ENCODE data around the gene TNFRSF1A.

TNFRSF1A gene

DNA sequence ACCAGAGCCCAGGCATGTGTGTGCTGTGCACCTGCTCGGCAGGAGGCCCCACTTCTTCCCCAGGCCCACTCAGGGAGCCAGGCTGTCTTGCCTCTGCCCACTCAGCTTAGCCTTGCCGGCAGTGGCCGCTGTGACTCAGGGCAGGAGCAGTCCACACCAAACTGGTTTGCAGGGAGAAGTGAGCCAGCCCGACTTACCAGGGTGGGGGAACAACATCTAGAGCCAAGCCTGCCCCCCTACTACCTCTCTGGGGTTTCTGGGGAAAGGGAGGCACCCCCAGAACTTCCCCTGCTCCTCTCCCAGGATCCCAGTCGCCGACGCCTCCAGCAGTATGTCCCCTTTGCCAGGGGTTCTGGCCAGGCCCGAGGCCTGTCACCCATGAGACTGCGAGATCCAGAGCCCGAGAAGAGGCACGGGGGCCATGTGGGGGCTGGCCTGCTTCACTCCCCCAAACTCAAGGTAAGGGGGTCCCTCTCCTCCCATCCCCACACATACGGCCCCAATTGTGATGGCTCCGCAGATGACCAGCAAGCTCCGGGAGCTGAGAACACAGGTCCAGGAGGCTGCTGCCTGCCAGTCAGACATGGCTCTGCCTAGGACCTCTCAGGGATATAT is 28.4 kb downstream of the TNFRSF1A start:
- Histone ChIP-seq H3K27me3 (ENCODE audit: insufficient read depth, low read length, poor library complexity, severe bottlenecking) (no peaks in the 10 kb centered on the region), H3K4me3 (ENCODE audit: low read length, poor library complexity, severe bottlenecking) (no peak overlapping the region), H3K9me2 (replicated peaks; ENCODE audit: low read depth, low read length) (no peaks in the 10 kb centered on the region), H3K79me2 (ENCODE audit: insufficient read depth, low read length) (no peaks in the 10 kb centered on the region), H3K9me3 (ENCODE audit: insufficient read depth, low read depth, low read length) (no peaks in the 10 kb centered on the region), H4K20me1 (ENCODE audit: insufficient read depth, low read length, poor library complexity, severe bottlenecking) (no peaks in the 10 kb centered on the region), H3K4me2 (ENCODE audit: low read depth, low read length, poor library complexity, severe bottlenecking) (no peak overlapping the region), H2AFZ (ENCODE audit: low read length) (no peak overlapping the region), H3K9ac (ENCODE audit: low read depth, low read length, poor library complexity, severe bottlenecking) (no peak overlapping the region), H3K4me1 (ENCODE audit: insufficient read depth, low read length, poor library complexity, severe bottlenecking) (no peaks in the 10 kb centered on the region), H3K36me3 (ENCODE audit: insufficient read depth, low read length) (no peaks in the 10 kb centered on the region), H3F3A (ENCODE audit: low read depth) (no peaks in the 10 kb centered on the region)
- TF ChIP-seq, protein P1, sequence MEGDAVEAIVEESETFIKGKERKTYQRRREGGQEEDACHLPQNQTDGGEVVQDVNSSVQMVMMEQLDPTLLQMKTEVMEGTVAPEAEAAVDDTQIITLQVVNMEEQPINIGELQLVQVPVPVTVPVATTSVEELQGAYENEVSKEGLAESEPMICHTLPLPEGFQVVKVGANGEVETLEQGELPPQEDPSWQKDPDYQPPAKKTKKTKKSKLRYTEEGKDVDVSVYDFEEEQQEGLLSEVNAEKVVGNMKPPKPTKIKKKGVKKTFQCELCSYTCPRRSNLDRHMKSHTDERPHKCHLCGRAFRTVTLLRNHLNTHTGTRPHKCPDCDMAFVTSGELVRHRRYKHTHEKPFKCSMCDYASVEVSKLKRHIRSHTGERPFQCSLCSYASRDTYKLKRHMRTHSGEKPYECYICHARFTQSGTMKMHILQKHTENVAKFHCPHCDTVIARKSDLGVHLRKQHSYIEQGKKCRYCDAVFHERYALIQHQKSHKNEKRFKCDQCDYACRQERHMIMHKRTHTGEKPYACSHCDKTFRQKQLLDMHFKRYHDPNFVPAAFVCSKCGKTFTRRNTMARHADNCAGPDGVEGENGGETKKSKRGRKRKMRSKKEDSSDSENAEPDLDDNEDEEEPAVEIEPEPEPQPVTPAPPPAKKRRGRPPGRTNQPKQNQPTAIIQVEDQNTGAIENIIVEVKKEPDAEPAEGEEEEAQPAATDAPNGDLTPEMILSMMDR (conservative IDR thresholded peaks at IDR 0.05; ENCODE audit: low read length) = no peak

DNA sequence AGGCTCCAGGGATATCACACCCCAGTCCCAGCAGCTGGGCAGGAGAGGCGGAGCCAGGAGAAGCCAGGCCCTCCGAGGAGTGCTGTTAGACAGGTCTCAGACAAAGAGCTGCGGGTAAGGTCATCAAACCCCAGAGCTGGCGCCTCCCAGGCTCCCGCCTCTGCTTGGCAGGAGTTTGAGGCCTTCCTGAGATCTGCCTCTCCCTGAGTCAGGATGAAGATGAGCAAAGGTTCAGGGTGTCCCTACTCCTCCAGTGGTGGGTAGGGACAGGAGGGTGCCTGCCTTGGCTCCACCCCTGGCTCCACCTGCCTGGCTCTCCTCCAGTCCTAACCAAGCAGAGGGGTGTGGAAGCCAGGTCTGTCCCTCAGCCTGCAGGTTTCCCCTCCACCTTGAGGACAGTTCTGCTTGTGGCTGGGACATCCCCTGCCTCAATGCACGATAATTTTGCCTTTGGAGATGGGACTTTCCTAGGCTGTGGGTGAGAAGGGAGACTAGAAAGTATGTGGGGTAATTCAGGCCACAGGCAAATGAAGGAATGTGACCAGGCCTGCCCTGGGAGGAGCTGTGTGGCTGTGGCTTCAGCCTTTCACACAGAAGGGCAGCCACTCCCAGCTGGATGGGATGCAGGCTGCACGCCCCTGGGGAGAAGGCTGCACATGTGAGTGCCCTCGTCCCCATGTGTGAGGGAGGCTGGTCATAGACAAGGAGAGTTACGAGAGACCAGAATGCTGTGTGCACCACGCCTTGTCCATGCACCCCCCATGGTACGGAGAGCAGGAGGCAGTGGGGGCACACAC is 29.1 kb downstream of the TNFRSF1A start:
- Histone ChIP-seq H3K9ac (ENCODE audit: low read depth, low read length, poor library complexity, severe bottlenecking) (no peak overlapping the region), H3K4me2 (ENCODE audit: low read depth, low read length, poor library complexity, severe bottlenecking) (no peak overlapping the region), H4K20me1 (ENCODE audit: insufficient read depth, low read length, poor library complexity, severe bottlenecking) (no peaks in the 10 kb centered on the region), H3K27me3 (ENCODE audit: insufficient read depth, low read length, poor library complexity, severe bottlenecking) (no peaks in the 10 kb centered on the region), H3K4me1 (ENCODE audit: insufficient read depth, low read length, poor library complexity, severe bottlenecking) (no peaks in the 10 kb centered on the region), H3K9me2 (replicated peaks; ENCODE audit: low read depth, low read length) (no peaks in the 10 kb centered on the region), H3F3A (ENCODE audit: low read depth) (no peaks in the 10 kb centered on the region), H3K9me3 (ENCODE audit: insufficient read depth, low read depth, low read length) (no peaks in the 10 kb centered on the region), H3K4me3 (ENCODE audit: low read length, poor library complexity, severe bottlenecking) (no peak overlapping the region), H3K36me3 (ENCODE audit: insufficient read depth, low read length) (no peaks in the 10 kb centered on the region), H3K79me2 (ENCODE audit: insufficient read depth, low read length) (no peaks in the 10 kb centered on the region), H2AFZ (ENCODE audit: low read length) (no peak overlapping the region)
- TF ChIP-seq EZH2phosphoT487 (IDR thresholded peaks at IDR 0.05; ENCODE audit: borderline replicate concordance) = no peak
- TF ChIP-seq, protein P1 (conservative IDR thresholded peaks at IDR 0.05; ENCODE audit: low read length) = no peak

DNA sequence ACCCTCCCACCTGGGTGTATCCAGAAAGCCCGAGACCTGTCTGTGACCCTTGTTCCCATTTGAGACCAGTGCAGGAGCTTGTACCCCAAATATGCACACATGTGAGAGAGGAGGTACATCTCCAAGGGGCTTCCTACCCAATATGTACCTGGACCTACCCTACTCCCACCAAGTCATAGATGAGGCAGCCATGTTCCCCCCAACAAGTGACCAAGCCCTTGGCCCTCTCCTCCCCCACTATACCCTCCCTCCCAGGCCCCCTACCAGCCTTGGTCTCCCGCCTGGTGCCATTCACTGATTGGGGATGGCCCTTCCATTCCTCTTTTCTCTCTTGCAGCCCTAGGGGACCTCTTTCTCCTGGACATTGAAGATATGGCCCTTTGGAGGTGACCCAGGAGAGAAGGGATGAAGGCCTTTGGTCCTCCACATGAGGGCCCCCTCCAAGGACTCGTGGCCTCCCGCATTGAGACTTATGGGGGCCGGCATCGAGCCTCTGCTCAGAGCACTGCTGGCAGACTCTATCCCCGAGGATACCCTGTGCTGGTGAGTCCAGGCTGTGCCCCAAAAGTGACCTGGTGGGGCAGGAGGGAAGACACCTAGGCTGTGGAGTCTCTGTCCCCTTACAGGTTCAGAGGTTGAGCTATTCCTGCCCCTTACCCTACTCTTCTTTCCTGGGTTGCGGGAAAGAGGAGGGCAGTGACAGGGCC is 29.9 kb downstream of the TNFRSF1A start:
- no peaks in the 10 kb centered on the region for H3K27me3 ChIP-seq (ENCODE audit: insufficient read depth, low read length, poor library complexity, severe bottlenecking)
- no peak overlapping the region for H3K4me3 ChIP-seq (ENCODE audit: low read length, poor library complexity, severe bottlenecking)
- no peaks in the 10 kb centered on the region for H3K36me3 ChIP-seq (ENCODE audit: insufficient read depth, low read length)
- no peaks in the 10 kb centered on the region for H3K4me1 ChIP-seq (ENCODE audit: insufficient read depth, low read length, poor library complexity, severe bottlenecking)
- TF ChIP-seq, protein P1 (conservative IDR thresholded peaks at IDR 0.05; ENCODE audit: low read length) = no peak
- TF ChIP-seq EZH2phosphoT487 (IDR thresholded peaks at IDR 0.05; ENCODE audit: borderline replicate concordance) = no peak
- no peaks in the 10 kb centered on the region for H3K9me2 ChIP-seq (replicated peaks; ENCODE audit: low read depth, low read length)
- no peaks in the 10 kb centered on the region for H3K79me2 ChIP-seq (ENCODE audit: insufficient read depth, low read length)
- no peak overlapping the region for H2AFZ ChIP-seq (ENCODE audit: low read length)
- H3K9me3 ChIP-seq (ENCODE audit: insufficient read depth, low read depth, low read length) = no peaks in the 10 kb centered on the region
- H3K4me2 ChIP-seq (ENCODE audit: low read depth, low read length, poor library complexity, severe bottlenecking) = no peak overlapping the region
- no peaks in the 10 kb centered on the region for H3F3A ChIP-seq (ENCODE audit: low read depth)
- H4K20me1 ChIP-seq (ENCODE audit: insufficient read depth, low read length, poor library complexity, severe bottlenecking) = no peaks in the 10 kb centered on the region
- no peak overlapping the region for H3K9ac ChIP-seq (ENCODE audit: low read depth, low read length, poor library complexity, severe bottlenecking)

All from Loucy (cell line).